ENCODE data around the gene MAEL.

Gene MAEL

GRCh38 chr1:166988974-166989515, at the start of gene MAEL:
TSS of gene MAEL (plus strand) at chr1:166989280. CDS start at chr1:166989353, 73 bp downstream.
- in situ Hi-C loops (cut with HindIII; ENCODE audit: low pct_ligation_motif_present, low pct_unique_long_range_greater_than_20kb, low sequenced_read_pairs): no loop called here
- DNase-seq: no peak

- in situ Hi-C loops (cut with HindIII; ENCODE audit: low pct_ligation_motif_present, low pct_unique_long_range_greater_than_20kb, low sequenced_read_pairs): no loop called here
- DNase-seq: no peak
Observed at GRCh38 chr1:166939741-166940375, 49.2 kb upstream of the MAEL start.

- DNase-seq: peak; percentile 86
- in situ Hi-C loops (cut with HindIII; ENCODE audit: low pct_ligation_motif_present, low pct_unique_long_range_greater_than_20kb, low sequenced_read_pairs): no loop called here
Observed at GRCh38 chr1:166944186-166944967, 44.7 kb upstream of the MAEL start.

- DNase-seq: peak; percentile 73
- in situ Hi-C loops (cut with HindIII; ENCODE audit: low pct_ligation_motif_present, low pct_unique_long_range_greater_than_20kb, low sequenced_read_pairs): no loop called here
Observed at GRCh38 chr1:166947398-166948043, 41.6 kb upstream of the MAEL start.

- in situ Hi-C loops (cut with HindIII; ENCODE audit: low pct_ligation_motif_present, low pct_unique_long_range_greater_than_20kb, low sequenced_read_pairs): no loop called here
- no peak for DNase-seq
Observed at GRCh38 chr1:166948856-166949350, 40.2 kb upstream of the MAEL start.

- in situ Hi-C loops (cut with HindIII; ENCODE audit: low pct_ligation_motif_present, low pct_unique_long_range_greater_than_20kb, low sequenced_read_pairs): no loop called here
- DNase-seq: no peak
Observed at GRCh38 chr1:166950156-166950555, 38.9 kb upstream of the MAEL start.

GRCh38 chr1:166951050-166951449, 38.0 kb upstream of the MAEL start:
- in situ Hi-C loops (cut with HindIII; ENCODE audit: low pct_ligation_motif_present, low pct_unique_long_range_greater_than_20kb, low sequenced_read_pairs): no loop called here
- DNase-seq: no peak

GRCh38 chr1:166952002-166952746, 36.9 kb upstream of the MAEL start:
- no peak for DNase-seq
- in situ Hi-C loops (cut with HindIII; ENCODE audit: low pct_ligation_motif_present, low pct_unique_long_range_greater_than_20kb, low sequenced_read_pairs): no loop called here

GRCh38 chr1:166953491-166953890, 35.6 kb upstream of the MAEL start:
- no peak for DNase-seq
- in situ Hi-C loops (cut with HindIII; ENCODE audit: low pct_ligation_motif_present, low pct_unique_long_range_greater_than_20kb, low sequenced_read_pairs): no loop called here

GRCh38 chr1:166956057-166956850, 32.8 kb upstream of the MAEL start:
- DNase-seq: no peak
- in situ Hi-C loops (cut with HindIII; ENCODE audit: low pct_ligation_motif_present, low pct_unique_long_range_greater_than_20kb, low sequenced_read_pairs): no loop called here

GRCh38 chr1:166956872-166957271, 32.2 kb upstream of the MAEL start:
- DNase-seq: no peak

GRCh38 chr1:166960858-166961474, 28.1 kb upstream of the MAEL start:
- DNase-seq: peak; percentile 18
- in situ Hi-C loops (cut with HindIII; ENCODE audit: low pct_ligation_motif_present, low pct_unique_long_range_greater_than_20kb, low sequenced_read_pairs): no loop called here

More at GRCh38 chr1:166956872-166957271, 32.2 kb upstream of the MAEL start:
- in situ Hi-C loops (cut with HindIII; ENCODE audit: low pct_ligation_motif_present, low pct_unique_long_range_greater_than_20kb, low sequenced_read_pairs): no loop called here

GRCh38 chr1:166969074-166969677, 19.9 kb upstream of the MAEL start:
- in situ Hi-C loops (cut with HindIII; ENCODE audit: low pct_ligation_motif_present, low pct_unique_long_range_greater_than_20kb, low sequenced_read_pairs): no loop called here
- DNase-seq: no peak

- DNase-seq: no peak
- in situ Hi-C loops (cut with HindIII; ENCODE audit: low pct_ligation_motif_present, low pct_unique_long_range_greater_than_20kb, low sequenced_read_pairs): no loop called here
Observed at GRCh38 chr1:166971252-166971651, 17.8 kb upstream of the MAEL start.

GRCh38 chr1:166972193-166972592, 16.9 kb upstream of the MAEL start:
- in situ Hi-C loops (cut with HindIII; ENCODE audit: low pct_ligation_motif_present, low pct_unique_long_range_greater_than_20kb, low sequenced_read_pairs): no loop called here
- no peak for DNase-seq

GRCh38 chr1:166972826-166973225, 16.3 kb upstream of the MAEL start:
- in situ Hi-C loops (cut with HindIII; ENCODE audit: low pct_ligation_motif_present, low pct_unique_long_range_greater_than_20kb, low sequenced_read_pairs): no loop called here
- DNase-seq: no peak
